ENCODE data around the gene RNF13.

- TF ChIP-seq POLR2A (IDR thresholded peaks at IDR 0.05; ENCODE audit: low read length) (no peak), GATA1 (IDR thresholded peaks at IDR 0.05; ENCODE audit: low read depth, low read length) (no peak)
These were observed 152.3 kb downstream of the RNF13 start for GRCh38 chr3:149965278-149965677.
